GM19351 (cell line): ENCODE data around the gene ZSCAN22.

Experiments
- ATAC-seq: cut with Tn5 transposase; IDR thresholded peaks from one replicate; pipeline ENCODE4 v1.9.1; 2021; ENCODE audit warnings: mild to moderate bottlenecking, moderate library complexity; ENCODE audit not compliant: unreplicated experiment

The ZSCAN22 gene

DNA sequence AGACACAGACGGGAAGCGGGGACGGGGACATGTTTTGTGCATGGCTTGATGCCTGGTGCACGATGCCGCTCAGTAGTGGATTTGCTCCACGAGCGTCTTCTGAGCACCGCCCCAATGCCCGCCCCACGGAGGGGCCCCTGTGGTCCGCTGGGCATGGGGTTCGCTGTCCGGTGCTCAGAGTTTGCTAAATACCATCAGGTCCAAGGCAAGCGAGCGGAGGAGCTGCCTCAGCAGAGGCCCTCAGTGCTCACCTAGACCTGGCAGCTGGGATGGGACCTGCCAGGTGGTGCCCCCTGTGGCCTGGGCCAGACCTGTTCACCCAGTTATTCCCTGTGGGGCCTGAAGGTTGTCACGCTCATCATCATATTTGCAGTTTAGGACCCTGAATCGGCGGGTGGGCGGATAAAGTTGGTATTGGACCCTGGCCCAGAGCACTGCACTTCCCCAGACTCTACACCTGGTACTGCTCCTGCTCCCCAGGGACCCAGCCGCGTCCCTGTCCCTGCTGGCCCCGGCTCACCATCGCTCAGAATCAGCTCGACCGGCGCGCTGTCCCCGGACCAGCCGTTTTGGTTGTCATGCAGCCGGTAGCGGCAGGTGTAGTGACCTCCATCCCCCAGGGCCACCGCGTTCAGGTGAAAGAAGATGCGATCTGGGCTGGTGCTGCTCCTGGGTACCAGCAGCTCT is 24.2 kb downstream of the ZSCAN22 start:
- no peak for ATAC-seq

DNA sequence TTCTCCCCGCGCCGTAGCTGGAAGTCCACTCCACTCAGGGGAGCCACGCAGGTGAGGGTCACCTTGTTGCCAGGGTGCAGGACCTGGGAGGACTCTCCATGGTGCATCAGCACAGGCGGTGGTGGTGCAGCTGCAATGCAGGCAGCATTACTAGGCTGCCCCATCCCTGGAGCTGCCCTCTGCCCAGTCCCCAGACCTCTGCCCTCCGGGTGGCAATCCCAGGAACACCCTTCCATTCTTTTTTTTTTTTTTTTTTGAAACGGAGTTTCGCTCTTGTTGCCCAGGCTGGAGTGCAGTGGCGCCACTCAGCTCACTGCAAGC is 24.7 kb downstream of the ZSCAN22 start:
- ATAC-seq, result no peak

DNA sequence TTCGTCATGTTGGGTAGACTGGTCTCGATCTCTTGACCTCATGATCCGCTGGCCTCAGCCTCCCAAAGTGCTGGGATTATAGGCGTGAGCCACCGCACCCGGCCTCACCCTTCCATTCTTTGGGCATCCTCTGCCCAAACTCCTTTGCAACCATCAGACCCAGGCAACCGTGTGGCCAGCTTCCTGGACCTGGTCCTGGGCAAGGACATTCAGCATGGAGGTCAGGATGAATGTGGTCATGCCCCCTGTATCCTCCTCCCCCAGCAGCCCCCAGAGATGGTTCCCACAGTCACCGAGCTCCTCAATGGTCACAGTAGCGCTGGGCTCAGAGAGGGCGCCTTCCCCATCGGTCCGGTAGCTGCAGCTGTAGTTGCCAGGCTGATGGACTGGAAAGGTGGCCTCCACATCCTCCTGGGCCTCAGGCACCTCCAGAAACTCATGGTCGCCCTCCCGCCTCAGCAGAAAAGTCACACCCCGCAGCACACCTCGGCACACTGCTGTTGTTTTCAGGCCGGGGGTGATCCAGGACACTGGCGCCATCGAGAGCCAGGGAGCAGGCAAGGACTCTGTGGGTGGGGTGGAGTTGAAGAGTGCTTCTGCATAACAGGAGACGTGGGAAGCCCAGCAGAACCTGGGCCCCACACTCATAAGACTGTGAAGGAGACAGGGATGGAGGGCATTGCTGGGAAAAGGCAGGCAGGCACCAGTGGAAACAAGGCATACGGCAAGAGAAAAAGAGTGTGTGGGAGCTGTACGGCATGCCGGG is 25.4 kb downstream of the ZSCAN22 start:
- no peak for ATAC-seq

- no peak for ATAC-seq
Measured at GRCh38 chr19:58352760-58353671, 26.2 kb downstream of the ZSCAN22 start, which contains the start of gene A1BG. TSS of gene A1BG (minus strand) at chr19:58353492. CDS start at chr19:58353437, 55 bp downstream.

- ATAC-seq, result no peak
Measured at GRCh38 chr19:58353717-58354477, 27.1 kb downstream of the ZSCAN22 start.

DNA sequence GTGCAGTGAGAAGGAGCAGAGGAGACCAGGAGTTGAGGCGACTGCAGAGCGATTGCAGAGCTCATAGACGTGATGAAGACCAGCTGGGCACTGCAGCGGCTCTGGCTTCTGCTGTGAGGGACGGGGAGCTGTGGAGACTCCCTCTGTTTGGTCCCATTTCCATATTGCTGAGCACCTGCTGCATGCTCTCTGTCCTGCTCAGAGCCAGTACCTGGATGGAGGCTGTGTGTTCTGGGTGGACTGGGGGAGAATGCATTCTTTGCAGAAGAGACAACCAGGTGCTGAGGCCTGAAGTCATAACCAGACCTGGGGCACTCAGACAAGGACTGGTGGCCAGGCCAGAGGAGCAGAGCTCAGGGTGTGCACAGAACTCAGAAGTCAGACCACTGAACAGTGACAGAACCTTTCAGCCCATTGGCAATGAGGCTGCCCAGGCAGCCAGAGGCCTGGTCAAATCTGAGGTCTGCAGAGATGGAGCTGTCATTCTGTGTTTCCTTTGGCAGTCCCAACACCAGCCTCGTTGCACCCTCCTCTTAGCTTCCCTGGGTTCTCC is 27.8 kb downstream of the ZSCAN22 start:
- ATAC-seq, result no peak

- no peak for ATAC-seq
Measured at GRCh38 chr19:58355215-58355796, 28.5 kb downstream of the ZSCAN22 start.

GRCh38 chr19:58355908-58356765 is 29.3 kb downstream of the ZSCAN22 start:
- ATAC-seq, result no peak

DNA sequence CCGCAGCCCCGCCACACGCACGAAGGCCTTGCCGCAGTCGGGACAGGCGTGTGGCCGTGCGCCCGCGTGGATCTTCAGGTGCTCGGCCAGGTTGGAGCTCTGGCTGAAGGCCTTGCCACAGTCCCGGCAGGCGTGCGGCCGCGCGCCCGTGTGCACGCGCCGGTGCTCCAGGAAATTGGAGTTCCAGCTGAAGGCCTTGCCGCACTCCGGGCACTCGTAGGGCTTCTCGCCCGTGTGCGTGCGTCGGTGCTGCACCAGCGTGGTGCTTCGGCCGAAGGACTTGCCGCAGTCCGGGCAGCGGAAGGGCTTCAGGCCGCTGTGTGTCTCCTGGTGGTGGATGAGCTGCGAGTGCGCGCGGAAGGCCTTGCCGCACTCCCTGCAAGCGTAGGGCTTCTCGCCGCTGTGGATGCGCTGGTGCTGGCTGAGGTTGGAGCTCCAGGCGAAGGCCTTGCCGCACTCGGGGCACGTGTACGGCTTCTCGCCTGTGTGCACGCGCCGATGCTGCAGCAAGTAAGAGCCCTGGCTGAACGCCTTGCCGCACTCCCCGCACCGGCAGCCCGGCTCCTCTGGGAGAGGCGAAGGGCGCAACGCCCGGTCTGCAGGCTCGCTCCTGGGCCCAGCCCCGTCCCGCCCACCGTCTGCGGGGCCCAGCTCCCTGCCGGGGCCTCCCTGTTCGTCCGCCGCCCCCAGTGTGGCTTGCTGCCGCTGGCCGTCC is 30.1 kb downstream of the ZSCAN22 start:
- no peak for ATAC-seq

- no peak for ATAC-seq
Measured at GRCh38 chr19:58357481-58358145, 30.8 kb downstream of the ZSCAN22 start.

GRCh38 chr19:58361900-58362271 is 35.1 kb downstream of the ZSCAN22 start:
- ATAC-seq, result no peak

- ATAC-seq, result peak; percentile 83
Measured at GRCh38 chr19:58362272-58362994, 35.6 kb downstream of the ZSCAN22 start, which contains the start of gene ZNF497. TSS of gene ZNF497 (minus strand) at chr19:58362751. CDS start at chr19:58357635, 5,116 bp downstream.

DNA sequence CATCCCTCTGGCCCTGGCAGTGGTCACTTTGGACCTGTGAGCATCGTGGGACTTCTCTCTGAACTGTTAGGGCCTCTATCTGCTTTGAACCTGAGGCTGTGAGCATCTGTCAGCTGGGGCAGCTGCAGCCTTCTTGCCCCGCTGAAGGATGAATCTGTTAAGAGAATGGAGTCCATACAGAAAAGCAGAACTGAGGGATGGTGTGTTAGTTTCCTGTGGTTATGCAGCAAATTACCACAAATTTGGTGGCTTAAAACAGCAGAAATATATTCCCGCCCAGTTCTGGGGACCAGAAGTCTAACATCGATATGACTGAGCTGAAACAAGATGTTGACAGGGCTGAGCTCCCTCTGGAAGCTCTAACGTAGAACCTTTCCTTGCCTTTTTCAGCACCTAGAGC is 37.4 kb downstream of the ZSCAN22 start:
- ATAC-seq, result no peak

DNA sequence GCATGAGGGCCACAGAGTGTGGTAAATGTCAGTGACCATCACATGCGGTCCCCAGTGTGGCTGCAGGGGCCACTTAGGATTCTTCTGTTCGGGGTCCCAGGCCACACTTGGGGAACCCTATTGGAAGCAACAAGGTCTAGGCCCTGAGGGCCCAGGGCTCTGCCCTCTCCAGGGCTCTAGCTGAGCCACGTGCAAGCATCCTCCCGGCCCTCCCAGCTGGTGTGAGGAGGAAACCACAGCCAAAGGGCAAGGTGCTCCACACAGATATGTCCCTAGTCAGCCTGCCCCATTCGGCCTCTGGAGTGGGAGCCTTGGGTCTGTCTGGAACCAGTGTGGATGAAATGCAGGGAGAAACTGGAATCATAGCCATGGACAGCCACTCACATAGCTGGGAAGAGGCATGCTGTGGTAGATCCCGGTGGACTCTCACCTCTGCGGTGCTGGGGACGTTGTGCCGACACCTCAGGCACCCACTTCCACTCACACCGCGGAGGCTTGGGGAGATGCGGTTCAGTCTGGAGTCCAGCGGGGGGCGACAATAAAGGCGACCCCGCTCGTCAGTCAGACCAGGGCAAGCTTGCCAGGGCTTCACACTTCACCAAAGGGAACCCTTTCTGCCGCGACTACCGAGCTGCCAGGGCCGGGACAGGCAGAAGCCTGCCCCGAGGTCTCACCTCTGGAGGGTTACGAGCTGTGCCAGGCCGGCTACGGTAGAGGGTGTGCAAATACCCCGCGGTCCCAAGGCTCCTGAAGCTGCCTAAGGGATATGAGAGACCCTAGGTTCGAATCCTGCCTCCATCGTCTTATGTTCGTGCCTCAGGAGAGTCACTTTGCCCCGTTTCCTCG is 40.0 kb downstream of the ZSCAN22 start:
- no peak for ATAC-seq

GRCh38 chr19:58367698-58368454 is 41.1 kb downstream of the ZSCAN22 start:
- ATAC-seq, result no peak
